CD14-positive monocyte (primary cell): ENCODE measurements around the gene SPO11. TPM values are rescaled to one million over a fixed set of nuclear protein-coding genes. Genes with fewer than 3 reads are reported as not detected.

ENCODE experiments used
- DNase-seq, 3 donors: peaks; one replicate each; pipeline ENCODE4 v3.0.0-alpha.2; 2011 to 2022
- H2AFZ ChIP-seq: 2 replicates; pipeline ENCODE4 v1.6.0; 2012; ENCODE audit warnings: mild to moderate bottlenecking, low read depth, low read length, inconsistent platforms; ENCODE audit not compliant: insufficient read depth, poor library complexity, severe bottlenecking
- H3K27ac ChIP-seq, 2 donors: 1 replicate in 1 of 2; 2 replicates in 1 of 2; pipeline ENCODE4 v1.5.1; 2012 to 2013; ENCODE audit warnings: low read length in 2 of 2, control low read depth in 1 of 2, inconsistent platforms in 1 of 2, low read depth in 1 of 2, mild to moderate bottlenecking in 1 of 2
- H3K27me3 ChIP-seq, 2 donors: one replicate each; pipeline versions ENCODE4 v1.6.0 to v1.6.1; 2011 to 2013; ENCODE audit warnings: low read length in 2 of 2; ENCODE audit not compliant: control insufficient read depth in 2 of 2, insufficient read depth in 2 of 2
- H3K36me3 ChIP-seq, 2 donors: replicated peaks in 1 of 2; 1 replicate in 1 of 2; 2 replicates in 1 of 2; pipeline versions ENCODE4 v1.5.1 to v1.6.1; 2012 to 2013; ENCODE audit warnings: low read length in 2 of 2, control low read depth in 1 of 2, inconsistent platforms in 1 of 2, mild to moderate bottlenecking in 1 of 2; ENCODE audit not compliant: insufficient read depth in 2 of 2, control insufficient read depth in 1 of 2
- H3K4me1 ChIP-seq, 2 donors: 1 replicate in 1 of 2; 2 replicates in 1 of 2; pipeline versions ENCODE4 v1.5.1 to v1.6.1; 2012 to 2013; ENCODE audit warnings: low read length in 2 of 2, control low read depth in 1 of 2, inconsistent platforms in 1 of 2, mild to moderate bottlenecking in 1 of 2, moderate library complexity in 1 of 2; ENCODE audit not compliant: insufficient read depth in 2 of 2, control insufficient read depth in 1 of 2
- H3K4me2 ChIP-seq: replicated peaks from 2 replicates; pipeline ENCODE3; 2012; ENCODE audit warnings: low read length, moderate library complexity, mild to moderate bottlenecking; ENCODE audit not compliant: poor library complexity, severe bottlenecking; ENCODE audit errors: extremely low read depth
- H3K4me3 ChIP-seq, 3 experiments: fragments of 200-600 bp in 1 of 3; sonication (generic) in 1 of 3; replicated peaks in 1 of 3; 1 replicate in 2 of 3; 2 replicates in 1 of 3; pipeline ENCODE4 v1.5.1; 2011 to 2013; ENCODE audit warnings: low read length in 3 of 3, mild to moderate bottlenecking in 3 of 3, control low read depth in 2 of 3, low read depth in 2 of 3, inconsistent platforms in 1 of 3, moderate library complexity in 1 of 3
- H3K79me2 ChIP-seq: 2 replicates; pipeline ENCODE4 v1.6.0; 2012; ENCODE audit warnings: mild to moderate bottlenecking, control low read depth, inconsistent platforms, low read length, moderate library complexity; ENCODE audit not compliant: insufficient read depth
- H3K9ac ChIP-seq: 2 replicates; pipeline ENCODE4 v1.6.0; 2017; ENCODE audit warnings: low read length, mild to moderate bottlenecking; ENCODE audit not compliant: insufficient read depth, poor library complexity, severe bottlenecking
- H3K9me3 ChIP-seq, 2 donors: replicated peaks in 1 of 2; 1 replicate in 1 of 2; 2 replicates in 1 of 2; pipeline versions ENCODE4 v1.5.1 to v1.6.1; 2012 to 2013; ENCODE audit warnings: low read length in 2 of 2, control low read depth in 1 of 2; ENCODE audit not compliant: control insufficient read depth in 1 of 2, insufficient read depth in 1 of 2
- H4K20me1 ChIP-seq: 2 replicates; pipeline ENCODE4 v1.6.0; 2012; ENCODE audit warnings: mild to moderate bottlenecking, low read length, control low read depth, moderate library complexity; ENCODE audit not compliant: insufficient read depth
- H3K27ac Mint-ChIP-seq, 7 donors: one replicate each; pipeline ENCODE4 v1.8.0; 2020; ENCODE audit warnings: mild to moderate bottlenecking in 7 of 7, mixed read lengths in 7 of 7, moderate library complexity in 6 of 7, inconsistent platforms in 2 of 7
- H3K27me3 Mint-ChIP-seq, 3 donors: one replicate each; pipeline ENCODE4 v1.8.0; 2021 to 2022; ENCODE audit warnings: low read depth in 3 of 3, mild to moderate bottlenecking in 3 of 3, mixed read lengths in 3 of 3, moderate library complexity in 3 of 3, inconsistent platforms in 1 of 3
- H3K36me3 Mint-ChIP-seq, 2 donors: one replicate each; pipeline ENCODE4 v1.8.0; 2020; ENCODE audit warnings: mixed read lengths in 2 of 2, inconsistent platforms in 1 of 2, mild to moderate bottlenecking in 1 of 2
- H3K4me1 Mint-ChIP-seq: one replicate; pipeline ENCODE4 v1.8.0; 2020; ENCODE audit warnings: mild to moderate bottlenecking, mixed read lengths
- H3K4me3 Mint-ChIP-seq, 2 donors: one replicate each; pipeline ENCODE4 v1.8.0; 2020; ENCODE audit warnings: mild to moderate bottlenecking in 2 of 2, mixed read lengths in 2 of 2, moderate library complexity in 1 of 2
- H3K9me3 Mint-ChIP-seq, 7 donors: one replicate each; pipeline ENCODE4 v1.8.0; 2020 to 2022; ENCODE audit warnings: mixed read lengths in 7 of 7, mild to moderate bottlenecking in 6 of 7, moderate library complexity in 6 of 7, inconsistent platforms in 2 of 7
- CTCF ChIP-seq: fragments of 200-600 bp; IDR thresholded peaks from one replicate; pipeline ENCODE4 v1.8.0; 2022; ENCODE audit warnings: antibody characterized with exemption, mild to moderate bottlenecking
- WGBS: methylation state at CpG from one replicate; pipeline ENCODE4 v1.1.5; 2013; ENCODE audit warnings: missing lambda C conversion rate; ENCODE audit not compliant: insufficient coverage; 5-methylcytosine and 5-hydroxymethylcytosine counted together
- intact Hi-C, 2 donors: fragments of 100-400 bp; cut with micrococcal nuclease; formaldehyde crosslinking; loops; one replicate each; pipeline versions ENCODE4 v1.15.0 to v1.15.1; 2023
- polyA minus RNA-seq: library from RNA; depleted of rRNA, polyadenylated mRNA; stranded (reverse); fragments of >200 nt; gene quantifications from 2 replicates; pipeline ENCODE4 v1.2.3, GENCODE V29; 2012
- polyA plus RNA-seq, 3 donors: library from polyadenylated mRNA; depleted of rRNA in 1 of 3; unstranded in 2 of 3; stranded (reverse) in 1 of 3; fragments of 300-500 nt in 2 of 3; fragments of >200 nt in 1 of 3; fragmentation: Illumina TruSeq in 2 of 3; gene quantifications; 1 replicate in 2 of 3; 2 replicates in 1 of 3; pipeline ENCODE4 v1.2.3, GENCODE V29; 2012 to 2021
- total RNA-seq, 12 experiments: library from RNA in 1 of 12; stranded (reverse) in 1 of 12; fragments of 120-200 nt in 1 of 12; gene quantifications; one replicate each; pipeline ENCODE4 v1.2.4 and lab custom pipeline; 2013 to 2026; ENCODE audit warnings: mixed read lengths in 6 of 12, inconsistent platforms in 1 of 12

SPO11 gene
- total RNA-seq (2013), result not detected
- polyA plus RNA-seq (not detected), polyA minus RNA-seq (not detected in 2 replicates), total RNA-seq (lab: John Stamatoyannopoulos, UW) (0 to 0.69 (median 0) reads per million in 11 experiments)

- Histone ChIP-seq H2AFZ (no peak within 1 kb of the TSS), H3K27me3 (peaks cover 27 to 56% of the 10 kb centered on the region in 2 donors), H3K27ac (no peak within 1 kb of the TSS), H3K36me3 (no peaks in the 10 kb centered on the region), H3K4me1 (no peaks in the 10 kb centered on the region), H3K4me3 (no peak within 1 kb of the TSS), H3K9ac (no peak within 1 kb of the TSS), H3K79me2 (no peaks in the 10 kb centered on the region), H4K20me1 (no peaks in the 10 kb centered on the region), H3K9me3 (no peaks in the 10 kb centered on the region), H3K4me2 (no peak within 1 kb of the TSS)
- intact Hi-C loops, result no loop called here
- Mint-ChIP-seq H3K9me3 (peaks cover 0 to 5% (median 0%) of the 10 kb centered on the region in 7 donors), H3K4me1 (peaks cover 2% of the 10 kb centered on the region), H3K4me3 (peak within 1 kb of the TSS in 1 of 2 donors; percentile 74), H3K27me3 (peaks cover 35 to 63% (median 35%) of the 10 kb centered on the region in 3 donors), H3K27ac (no peak within 1 kb of the TSS), H3K36me3 (no peaks in the 10 kb centered on the region)
- WGBS, result 59% methylated on average over 39 of the region's 40 CpGs
- no peak for TF ChIP-seq CTCF
- DNase-seq, result no peak
Observed at GRCh38 chr20:57329608-57330221, at the start of gene SPO11. Gene SPO11 (plus strand): TSS chr20:57329803. CDS start chr20:57329868, 65 bp downstream.

GRCh38 chr20:57280221-57280620 is 49.4 kb upstream of the SPO11 start:
- no peak overlapping the region for H3K27ac Mint-ChIP-seq
- Histone ChIP-seq H2AFZ (no peak overlapping the region), H4K20me1 (no peaks in the 10 kb centered on the region), H3K9me3 (no peaks in the 10 kb centered on the region), H3K79me2 (no peaks in the 10 kb centered on the region), H3K27ac (no peak overlapping the region), H3K36me3 (no peaks in the 10 kb centered on the region), H3K9ac (no peak overlapping the region), H3K4me1 (no peaks in the 10 kb centered on the region), H3K4me3 (no peak overlapping the region), H3K27me3 (peaks cover 0 to 18% of the 10 kb centered on the region in 2 donors), H3K4me2 (no peak overlapping the region)
- WGBS, result 79% methylated on average over 4 of the region's 10 CpGs
- H3K4me3 Mint-ChIP-seq, result no peak overlapping the region
- intact Hi-C loops, result no loop called here
- peaks cover 0 to 7% (median 0%) of the 10 kb centered on the region in 7 donors for H3K9me3 Mint-ChIP-seq
- no peak for TF ChIP-seq CTCF
- no peaks in the 10 kb centered on the region for H3K36me3 Mint-ChIP-seq
- H3K27me3 Mint-ChIP-seq, result peaks cover 31 to 34% (median 32%) of the 10 kb centered on the region in 3 donors
- DNase-seq, result no peak
- no peaks in the 10 kb centered on the region for H3K4me1 Mint-ChIP-seq
